ENCODE results near the gene ENTPD8. TPM values are rescaled to one million over a fixed set of nuclear protein-coding genes. Genes with fewer than 3 reads are reported as not detected.
A peak's percentile ranks its signal among the peaks of the same experiment; 100 is the strongest.

Gene ENTPD8
- total and polyA plus RNA-seq, 10 of the 15 experiments (the other 5 are each of a cell fraction or from before 2014, with no cell fraction given): not detected

DNA sequence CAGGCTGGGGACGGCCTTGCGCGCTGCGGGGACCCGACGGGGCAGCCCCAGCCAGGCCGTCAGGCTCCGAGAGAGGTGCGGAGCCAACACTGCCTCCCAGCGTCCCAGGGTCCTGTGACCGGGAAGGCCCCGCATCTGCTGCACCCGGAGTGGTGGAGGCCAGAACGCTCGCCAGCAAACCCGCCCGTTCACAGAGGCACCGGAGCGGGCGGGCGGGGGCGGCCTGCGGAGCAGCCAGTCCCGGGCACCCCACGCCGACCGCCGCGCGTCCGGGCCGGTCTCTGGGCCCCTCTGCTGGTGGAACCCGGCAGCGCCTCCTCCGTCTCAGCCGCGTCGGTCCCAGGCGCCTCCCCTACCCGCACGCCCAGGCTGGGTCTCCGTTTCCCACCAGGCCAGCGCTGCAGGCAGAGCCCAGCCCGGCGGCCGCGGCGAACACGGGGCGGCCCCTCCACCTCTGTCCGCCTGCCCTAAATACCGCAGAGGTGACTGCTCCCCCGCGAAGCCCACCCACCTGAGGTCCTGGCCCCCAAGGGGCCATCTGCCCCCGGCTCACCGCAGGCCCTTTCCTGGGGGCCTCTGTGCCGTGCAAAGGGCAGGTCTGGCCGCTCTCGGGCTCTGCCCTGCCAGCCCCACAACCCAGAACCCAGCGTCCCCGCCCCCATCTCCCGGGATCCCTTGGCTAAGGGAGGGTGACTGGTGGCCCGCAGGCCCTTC, 34.1 kb downstream of the ENTPD8 start (continued):
- TF ChIP-seq PAX8 (IDR thresholded peaks at IDR 0.05): no peak
- TF ChIP-seq, protein P1, sequence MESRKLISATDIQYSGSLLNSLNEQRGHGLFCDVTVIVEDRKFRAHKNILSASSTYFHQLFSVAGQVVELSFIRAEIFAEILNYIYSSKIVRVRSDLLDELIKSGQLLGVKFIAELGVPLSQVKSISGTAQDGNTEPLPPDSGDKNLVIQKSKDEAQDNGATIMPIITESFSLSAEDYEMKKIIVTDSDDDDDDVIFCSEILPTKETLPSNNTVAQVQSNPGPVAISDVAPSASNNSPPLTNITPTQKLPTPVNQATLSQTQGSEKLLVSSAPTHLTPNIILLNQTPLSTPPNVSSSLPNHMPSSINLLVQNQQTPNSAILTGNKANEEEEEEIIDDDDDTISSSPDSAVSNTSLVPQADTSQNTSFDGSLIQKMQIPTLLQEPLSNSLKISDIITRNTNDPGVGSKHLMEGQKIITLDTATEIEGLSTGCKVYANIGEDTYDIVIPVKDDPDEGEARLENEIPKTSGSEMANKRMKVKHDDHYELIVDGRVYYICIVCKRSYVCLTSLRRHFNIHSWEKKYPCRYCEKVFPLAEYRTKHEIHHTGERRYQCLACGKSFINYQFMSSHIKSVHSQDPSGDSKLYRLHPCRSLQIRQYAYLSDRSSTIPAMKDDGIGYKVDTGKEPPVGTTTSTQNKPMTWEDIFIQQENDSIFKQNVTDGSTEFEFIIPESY (IDR thresholded peaks at IDR 0.05): no peak
- TF ChIP-seq SIN3A (IDR thresholded peaks at IDR 0.05; ENCODE audit: low read depth, low read length): peak; percentile 56; the same call in 1 of the 2 replicates
- peak; percentile 73 for TF ChIP-seq RAD21 (IDR thresholded peaks at IDR 0.05; ENCODE audit: insufficient read depth, low read depth, low read length)
- TF ChIP-seq, protein P2, sequence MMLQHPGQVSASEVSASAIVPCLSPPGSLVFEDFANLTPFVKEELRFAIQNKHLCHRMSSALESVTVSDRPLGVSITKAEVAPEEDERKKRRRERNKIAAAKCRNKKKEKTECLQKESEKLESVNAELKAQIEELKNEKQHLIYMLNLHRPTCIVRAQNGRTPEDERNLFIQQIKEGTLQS (IDR thresholded peaks at IDR 0.05; ENCODE audit: borderline replicate concordance, extremely low read depth, low read depth, low read length): no peak
- TF ChIP-seq NFXL1 (IDR thresholded peaks at IDR 0.05; ENCODE audit: borderline replicate concordance): no peak
- TF ChIP-seq, protein P3, sequence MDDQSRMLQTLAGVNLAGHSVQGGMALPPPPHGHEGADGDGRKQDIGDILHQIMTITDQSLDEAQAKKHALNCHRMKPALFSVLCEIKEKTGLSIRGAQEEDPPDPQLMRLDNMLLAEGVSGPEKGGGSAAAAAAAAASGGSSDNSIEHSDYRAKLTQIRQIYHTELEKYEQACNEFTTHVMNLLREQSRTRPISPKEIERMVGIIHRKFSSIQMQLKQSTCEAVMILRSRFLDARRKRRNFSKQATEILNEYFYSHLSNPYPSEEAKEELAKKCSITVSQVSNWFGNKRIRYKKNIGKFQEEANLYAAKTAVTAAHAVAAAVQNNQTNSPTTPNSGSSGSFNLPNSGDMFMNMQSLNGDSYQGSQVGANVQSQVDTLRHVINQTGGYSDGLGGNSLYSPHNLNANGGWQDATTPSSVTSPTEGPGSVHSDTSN (IDR thresholded peaks at IDR 0.05; ENCODE audit: insufficient replicate concordance, low read depth, low read length): no peak
- no peak for TF ChIP-seq HDAC2 (IDR thresholded peaks at IDR 0.05)
- TF ChIP-seq CEBPB (IDR thresholded peaks at IDR 0.05; ENCODE audit: borderline replicate concordance in 1 of 2, low read depth in 2 of 2, low read length in 2 of 2): no peak
- peak; percentile 88 for TF ChIP-seq GATAD2B (conservative IDR thresholded peaks at IDR 0.05; ENCODE audit: low read depth)
- TF ChIP-seq E2F4 (IDR thresholded peaks at IDR 0.05; ENCODE audit: low read depth, low read length): no peak
- TF ChIP-seq GABPA (IDR thresholded peaks at IDR 0.05; ENCODE audit: low read depth): no peak
- TF ChIP-seq SUPT20H (IDR thresholded peaks at IDR 0.05; ENCODE audit: borderline replicate concordance, control insufficient read depth, low read depth, low read length): no peak
- TF ChIP-seq PKNOX1 (IDR thresholded peaks at IDR 0.05): no peak
- TF ChIP-seq KLF5 (IDR thresholded peaks at IDR 0.05; ENCODE audit: partially characterized antibody): no peak
- no peak for TF ChIP-seq CREM (IDR thresholded peaks at IDR 0.05; ENCODE audit: low read depth)
- no peak for TF ChIP-seq POU2F2 (IDR thresholded peaks at IDR 0.05; ENCODE audit: borderline replicate concordance, low read depth, low read length)
- TF ChIP-seq IKZF2 (IDR thresholded peaks at IDR 0.05): no peak
- no peak for TF ChIP-seq MTA3 (IDR thresholded peaks at IDR 0.05; ENCODE audit: borderline replicate concordance, low read length)
- no peak; the same call in 1 of the 2 replicates for TF ChIP-seq POLR2A (IDR thresholded peaks at IDR 0.05; ENCODE audit: low read depth, low read length)
- TF ChIP-seq CBFB (IDR thresholded peaks at IDR 0.05; ENCODE audit: low read depth): no peak
- TF ChIP-seq SMAD5 (IDR thresholded peaks at IDR 0.05; ENCODE audit: low read depth): no peak
- no peak for TF ChIP-seq ZZZ3 (IDR thresholded peaks at IDR 0.05; ENCODE audit: control insufficient read depth, insufficient read length, low read depth)
